Loucy (cell line): ENCODE results near the gene TGFBR3.

ENCODE experiments used
- H2AFZ ChIP-seq: fragments of 200-600 bp; sonication (generic); 2 replicates; pipeline ENCODE4 v1.6.0; 2016; ENCODE audit warnings: antibody characterized with exemption, mild to moderate bottlenecking, low read length, moderate library complexity
- H3F3A ChIP-seq: fragments of 200-600 bp; 2 replicates; pipeline ENCODE4 v1.6.0; 2016; ENCODE audit warnings: antibody characterized with exemption, low read depth, mild to moderate bottlenecking
- H3K27me3 ChIP-seq: fragments of 200-600 bp; sonication (generic); 2 replicates; pipeline ENCODE4 v1.6.1; 2014; ENCODE audit warnings: low read length, mild to moderate bottlenecking; ENCODE audit not compliant: insufficient read depth, poor library complexity, severe bottlenecking
- H3K36me3 ChIP-seq: fragments of 200-600 bp; sonication (generic); 2 replicates; pipeline ENCODE4 v1.6.1; 2016; ENCODE audit warnings: low read length; ENCODE audit not compliant: insufficient read depth
- H3K4me1 ChIP-seq: fragments of 200-600 bp; sonication (generic); 2 replicates; pipeline ENCODE4 v1.5.1; 2014; ENCODE audit warnings: low read length, mild to moderate bottlenecking; ENCODE audit not compliant: insufficient read depth, poor library complexity, severe bottlenecking
- H3K4me2 ChIP-seq: fragments of 200-600 bp; sonication (generic); 2 replicates; pipeline ENCODE4 v1.6.0; 2014; ENCODE audit warnings: antibody characterized with exemption, low read length, low read depth, mild to moderate bottlenecking; ENCODE audit not compliant: poor library complexity, severe bottlenecking
- H3K4me3 ChIP-seq: fragments of 200-600 bp; sonication (generic); 2 replicates; pipeline ENCODE4 v1.5.1; 2014; ENCODE audit warnings: low read length, mild to moderate bottlenecking, mixed read lengths; ENCODE audit not compliant: poor library complexity, severe bottlenecking
- H3K79me2 ChIP-seq: fragments of 200-600 bp; sonication (generic); 2 replicates; pipeline ENCODE4 v1.6.1; 2014; ENCODE audit warnings: low read length; ENCODE audit not compliant: insufficient read depth
- H3K9ac ChIP-seq: fragments of 200-600 bp; sonication (generic); 2 replicates; pipeline ENCODE4 v1.6.0; 2014; ENCODE audit warnings: mild to moderate bottlenecking, low read depth, low read length, moderate library complexity; ENCODE audit not compliant: poor library complexity, severe bottlenecking
- H3K9me2 ChIP-seq: fragments of 200-600 bp; sonication (generic); replicated peaks from 2 replicates; pipeline ENCODE4 v1.6.1; 2016; ENCODE audit warnings: low read depth, low read length, mixed read lengths
- H3K9me3 ChIP-seq: fragments of 200-600 bp; sonication (generic); 2 replicates; pipeline ENCODE4 v1.6.1; 2014; ENCODE audit warnings: mild to moderate bottlenecking, antibody characterized with exemption, low read length, low read depth; ENCODE audit not compliant: insufficient read depth
- H4K20me1 ChIP-seq: fragments of 200-600 bp; sonication (generic); 2 replicates; pipeline ENCODE4 v1.6.0; 2014; ENCODE audit warnings: antibody characterized with exemption, low read length, mild to moderate bottlenecking; ENCODE audit not compliant: insufficient read depth, poor library complexity, severe bottlenecking
- EZH2phosphoT487 ChIP-seq: fragments of 200-600 bp; IDR thresholded peaks from 2 replicates; pipeline ENCODE4 v1.6.1; 2018; ENCODE audit warnings: antibody characterized with exemption, mild to moderate bottlenecking, moderate library complexity, borderline replicate concordance
- TF ChIP-seq, protein P1 (sequence below): fragments of 200-600 bp; sonication (generic); conservative IDR thresholded peaks from 2 replicates; pipeline ENCODE4 v1.5.1; 2014; ENCODE audit warnings: mild to moderate bottlenecking, antibody characterized with exemption, low read length

TGFBR3 gene

DNA sequence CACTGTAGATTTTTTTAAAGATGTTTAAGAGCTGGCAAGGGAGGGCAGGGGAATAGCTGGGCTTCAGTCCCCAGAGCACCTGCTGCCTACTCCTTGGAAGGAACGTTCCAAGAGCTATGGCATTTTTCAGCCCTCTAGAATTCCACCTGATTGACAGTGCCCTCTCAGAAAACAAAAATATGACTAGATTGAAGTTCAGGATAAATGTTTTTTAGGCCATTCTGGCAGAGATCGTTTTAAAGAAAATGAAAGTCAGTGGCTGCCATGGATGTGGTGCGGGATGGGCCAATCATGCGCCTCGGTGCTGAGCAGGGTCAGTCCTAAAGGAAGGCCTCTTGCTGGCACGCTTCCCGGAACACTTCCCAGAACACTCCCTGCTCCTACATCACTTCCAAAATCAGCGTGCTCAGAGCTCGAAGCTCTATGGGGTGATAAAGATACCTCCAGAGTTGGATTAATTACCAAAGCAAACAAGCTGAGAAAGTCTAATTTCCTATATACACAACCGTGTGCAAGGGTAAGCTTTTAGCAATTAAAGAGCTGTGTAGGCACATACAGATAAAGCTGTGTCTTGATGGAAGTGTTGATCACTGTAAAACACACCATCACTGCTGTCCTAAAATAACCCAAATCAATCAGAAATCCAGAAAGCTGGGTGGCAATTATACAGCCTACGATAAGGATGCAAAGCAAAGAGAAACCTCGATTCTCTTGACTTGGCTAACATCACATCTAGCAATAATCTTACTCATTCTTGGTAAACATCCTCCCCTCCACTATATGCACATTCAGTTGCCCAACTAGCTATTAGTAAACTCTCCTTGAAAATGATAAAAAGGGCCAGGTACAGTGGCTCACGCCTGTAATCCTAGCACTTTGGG, 34.6 kb downstream of the TGFBR3 start:
- Histone ChIP-seq H3K4me2 (no peak overlapping the region), H3K9me2 (no peaks in the 10 kb centered on the region), H3F3A (no peaks in the 10 kb centered on the region), H3K36me3 (no peaks in the 10 kb centered on the region), H4K20me1 (no peaks in the 10 kb centered on the region), H3K4me3 (no peak overlapping the region), H3K27me3 (no peaks in the 10 kb centered on the region), H3K9ac (no peak overlapping the region), H3K4me1 (no peaks in the 10 kb centered on the region), H3K9me3 (no peaks in the 10 kb centered on the region), H2AFZ (no peak overlapping the region), H3K79me2 (no peaks in the 10 kb centered on the region)
- no peak for TF ChIP-seq EZH2phosphoT487
- TF ChIP-seq, protein P1, sequence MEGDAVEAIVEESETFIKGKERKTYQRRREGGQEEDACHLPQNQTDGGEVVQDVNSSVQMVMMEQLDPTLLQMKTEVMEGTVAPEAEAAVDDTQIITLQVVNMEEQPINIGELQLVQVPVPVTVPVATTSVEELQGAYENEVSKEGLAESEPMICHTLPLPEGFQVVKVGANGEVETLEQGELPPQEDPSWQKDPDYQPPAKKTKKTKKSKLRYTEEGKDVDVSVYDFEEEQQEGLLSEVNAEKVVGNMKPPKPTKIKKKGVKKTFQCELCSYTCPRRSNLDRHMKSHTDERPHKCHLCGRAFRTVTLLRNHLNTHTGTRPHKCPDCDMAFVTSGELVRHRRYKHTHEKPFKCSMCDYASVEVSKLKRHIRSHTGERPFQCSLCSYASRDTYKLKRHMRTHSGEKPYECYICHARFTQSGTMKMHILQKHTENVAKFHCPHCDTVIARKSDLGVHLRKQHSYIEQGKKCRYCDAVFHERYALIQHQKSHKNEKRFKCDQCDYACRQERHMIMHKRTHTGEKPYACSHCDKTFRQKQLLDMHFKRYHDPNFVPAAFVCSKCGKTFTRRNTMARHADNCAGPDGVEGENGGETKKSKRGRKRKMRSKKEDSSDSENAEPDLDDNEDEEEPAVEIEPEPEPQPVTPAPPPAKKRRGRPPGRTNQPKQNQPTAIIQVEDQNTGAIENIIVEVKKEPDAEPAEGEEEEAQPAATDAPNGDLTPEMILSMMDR: no peak

DNA sequence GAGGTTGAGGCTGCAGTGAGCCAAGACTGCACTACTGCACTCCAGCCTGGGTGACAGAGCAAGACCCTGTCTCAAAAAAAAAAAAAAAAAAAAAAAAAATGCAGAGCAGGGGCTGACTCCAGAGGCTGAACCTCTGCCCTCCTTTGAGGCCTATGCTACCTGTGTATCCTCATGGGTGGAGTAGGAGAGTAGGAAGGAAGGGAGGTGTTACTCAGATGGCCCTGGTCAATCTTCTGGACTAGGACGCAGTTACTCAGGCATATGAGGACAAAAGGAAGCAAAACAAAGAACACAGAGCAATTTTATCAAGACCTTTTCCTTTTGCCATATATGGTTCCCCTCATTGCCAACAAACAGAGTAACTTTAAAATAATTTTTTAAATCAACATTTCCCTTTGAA, 35.2 kb downstream of the TGFBR3 start:
- Histone ChIP-seq H3K79me2 (no peaks in the 10 kb centered on the region), H3F3A (no peaks in the 10 kb centered on the region), H3K36me3 (no peaks in the 10 kb centered on the region), H3K9me2 (no peaks in the 10 kb centered on the region), H3K4me3 (no peak overlapping the region), H2AFZ (no peak overlapping the region), H3K9ac (no peak overlapping the region), H3K9me3 (no peaks in the 10 kb centered on the region), H3K4me2 (no peak overlapping the region), H3K27me3 (no peaks in the 10 kb centered on the region), H3K4me1 (no peaks in the 10 kb centered on the region), H4K20me1 (no peaks in the 10 kb centered on the region)
- TF ChIP-seq, protein P1: no peak

DNA sequence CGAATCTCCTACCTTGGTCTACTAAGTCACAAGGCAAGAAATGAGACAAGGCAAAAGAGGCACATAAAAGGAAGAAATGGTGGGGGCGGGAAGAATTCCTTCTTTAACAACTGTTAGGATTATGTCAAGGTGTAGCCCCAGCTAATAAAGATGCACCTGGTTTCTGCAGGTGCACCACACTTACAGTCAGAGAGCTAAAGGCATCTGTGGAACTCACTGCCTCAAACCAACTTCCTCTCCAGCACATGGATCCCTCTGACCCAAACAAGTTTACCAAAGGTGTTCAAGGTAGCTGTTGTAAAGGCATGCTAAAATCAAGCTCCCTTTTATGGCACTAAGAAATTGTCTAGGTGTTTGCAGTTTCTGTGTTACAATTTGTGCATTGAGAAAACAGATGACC, 38.1 kb downstream of the TGFBR3 start:
- TF ChIP-seq EZH2phosphoT487: no peak
- Histone ChIP-seq H3K79me2 (no peaks in the 10 kb centered on the region), H2AFZ (no peak overlapping the region), H3K9me3 (no peaks in the 10 kb centered on the region), H3F3A (no peaks in the 10 kb centered on the region), H3K27me3 (no peaks in the 10 kb centered on the region), H3K36me3 (no peaks in the 10 kb centered on the region), H3K9me2 (no peaks in the 10 kb centered on the region), H4K20me1 (no peaks in the 10 kb centered on the region), H3K4me2 (no peak overlapping the region), H3K4me3 (no peak overlapping the region), H3K9ac (no peak overlapping the region), H3K4me1 (no peaks in the 10 kb centered on the region)

GRCh38 chr1:91846639-91847013, 39.3 kb downstream of the TGFBR3 start:
- H3K4me2 ChIP-seq: no peak overlapping the region
- H3K27me3 ChIP-seq: no peaks in the 10 kb centered on the region
- no peaks in the 10 kb centered on the region for H3K9me3 ChIP-seq
- H3K4me1 ChIP-seq: no peaks in the 10 kb centered on the region
- no peak overlapping the region for H2AFZ ChIP-seq
- H3K4me3 ChIP-seq: no peak overlapping the region
- no peaks in the 10 kb centered on the region for H3K79me2 ChIP-seq
- TF ChIP-seq EZH2phosphoT487: no peak
- TF ChIP-seq, protein P1: no peak
- no peaks in the 10 kb centered on the region for H4K20me1 ChIP-seq
- no peak overlapping the region for H3K9ac ChIP-seq
- no peaks in the 10 kb centered on the region for H3K9me2 ChIP-seq
- H3K36me3 ChIP-seq: no peaks in the 10 kb centered on the region
- H3F3A ChIP-seq: no peaks in the 10 kb centered on the region
